IPS-15b (cell line): Measurements from ENCODE around the gene FRMD5.

Experiments used
- H3K27me3 ChIP-seq: one replicate; pipeline ENCODE4 v1.6.1; 2013; ENCODE audit warnings: low read length; ENCODE audit not compliant: control insufficient read depth, insufficient read depth
- H3K36me3 ChIP-seq: one replicate; pipeline ENCODE4 v1.6.1; 2013; ENCODE audit warnings: low read length; ENCODE audit not compliant: control insufficient read depth, insufficient read depth
- H3K4me1 ChIP-seq: one replicate; pipeline ENCODE4 v1.6.1; 2013; ENCODE audit warnings: mild to moderate bottlenecking, low read length; ENCODE audit not compliant: control insufficient read depth, insufficient read depth
- H3K4me3 ChIP-seq: one replicate; pipeline ENCODE4 v1.5.1; 2013; ENCODE audit warnings: low read depth, low read length
- H3K9ac ChIP-seq: one replicate; pipeline ENCODE4 v1.6.1; 2013; ENCODE audit warnings: low read depth, mild to moderate bottlenecking, low read length
- H3K9me3 ChIP-seq: one replicate; pipeline ENCODE4 v1.6.1; 2013; ENCODE audit warnings: mild to moderate bottlenecking, low read length; ENCODE audit not compliant: control insufficient read depth, insufficient read depth

The FRMD5 gene

DNA sequence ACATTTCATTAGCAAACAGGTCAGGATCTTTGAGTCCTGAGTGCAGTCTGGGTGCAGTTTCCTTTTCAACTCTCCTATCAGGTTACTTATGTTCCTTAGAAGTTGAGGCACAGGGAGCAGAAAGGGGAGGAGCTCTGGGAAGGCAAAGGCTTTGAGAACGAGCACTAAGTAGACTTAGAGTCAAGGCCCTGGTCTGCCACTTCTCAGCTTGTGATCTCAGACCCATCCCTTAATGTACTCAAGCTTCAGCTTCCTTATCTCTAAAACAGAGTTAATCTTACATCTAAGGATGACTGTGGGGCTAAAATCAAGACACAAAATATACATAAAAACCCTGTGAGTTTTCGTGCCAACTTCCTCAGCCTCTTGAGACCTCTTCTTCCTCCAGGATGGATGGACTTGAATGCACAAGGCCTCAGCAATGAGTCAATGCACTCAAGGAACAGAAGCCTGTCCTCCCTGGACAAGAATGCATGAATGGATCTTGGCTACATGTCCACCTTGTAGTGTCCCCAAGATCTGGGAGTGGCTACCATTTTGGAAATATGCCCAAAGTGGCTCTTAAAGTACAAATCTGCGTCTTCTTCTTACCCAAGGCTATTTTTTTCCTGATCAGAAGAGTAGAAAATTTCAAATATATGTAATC is 263.2 kb downstream of the FRMD5 start:
- Histone ChIP-seq H3K4me3 (no peak overlapping the region), H3K36me3 (no peaks in the 10 kb centered on the region), H3K9ac (no peak overlapping the region), H3K27me3 (peaks cover 5% of the 10 kb centered on the region), H3K4me1 (peaks cover 35% of the 10 kb centered on the region), H3K9me3 (no peaks in the 10 kb centered on the region)

DNA sequence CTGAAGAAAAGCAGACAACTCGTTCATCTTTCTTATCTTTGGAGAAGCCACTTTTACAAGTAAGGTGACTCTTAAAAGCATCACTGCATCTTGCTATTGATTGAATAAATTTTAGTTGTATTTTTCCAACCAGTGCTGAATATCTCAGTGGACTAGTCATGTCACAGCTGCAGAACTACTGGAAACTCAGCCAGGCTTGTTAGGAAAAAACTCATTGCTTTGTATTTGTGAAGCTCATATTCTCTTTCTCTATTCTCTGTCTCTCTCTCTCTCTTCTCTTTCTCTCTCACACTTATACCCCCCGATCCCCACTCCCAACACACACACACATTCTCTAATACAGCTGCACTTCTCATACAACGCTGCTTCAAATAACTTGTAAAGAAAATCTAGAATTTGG is 264.0 kb downstream of the FRMD5 start:
- Histone ChIP-seq H3K36me3 (no peaks in the 10 kb centered on the region), H3K9me3 (no peaks in the 10 kb centered on the region), H3K9ac (no peak overlapping the region), H3K4me1 (peaks cover 43% of the 10 kb centered on the region), H3K27me3 (peaks cover 5% of the 10 kb centered on the region), H3K4me3 (no peak overlapping the region)

DNA sequence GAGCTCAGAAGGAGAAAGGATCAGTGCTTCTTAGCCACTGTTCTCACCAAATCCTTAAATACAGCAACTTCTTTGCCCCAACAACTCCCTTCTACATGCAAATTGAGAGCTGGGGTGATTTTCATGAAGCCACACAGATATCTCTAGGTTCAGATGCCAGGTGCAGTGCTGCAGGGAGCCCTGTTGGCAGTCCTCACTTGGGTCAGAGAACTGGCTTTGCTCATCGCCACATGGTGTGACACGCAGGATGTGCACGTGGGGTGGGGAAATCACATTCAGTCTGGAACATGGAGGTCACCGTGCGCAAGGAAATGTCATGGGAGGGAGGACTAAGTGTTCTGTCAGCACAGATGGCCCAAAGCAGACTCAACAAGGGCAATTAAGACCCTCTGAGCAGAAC is 264.5 kb downstream of the FRMD5 start:
- Histone ChIP-seq H3K9me3 (no peaks in the 10 kb centered on the region), H3K36me3 (no peaks in the 10 kb centered on the region), H3K4me1 (peaks cover 49% of the 10 kb centered on the region), H3K4me3 (no peak overlapping the region), H3K9ac (no peak overlapping the region), H3K27me3 (peaks cover 5% of the 10 kb centered on the region)

DNA sequence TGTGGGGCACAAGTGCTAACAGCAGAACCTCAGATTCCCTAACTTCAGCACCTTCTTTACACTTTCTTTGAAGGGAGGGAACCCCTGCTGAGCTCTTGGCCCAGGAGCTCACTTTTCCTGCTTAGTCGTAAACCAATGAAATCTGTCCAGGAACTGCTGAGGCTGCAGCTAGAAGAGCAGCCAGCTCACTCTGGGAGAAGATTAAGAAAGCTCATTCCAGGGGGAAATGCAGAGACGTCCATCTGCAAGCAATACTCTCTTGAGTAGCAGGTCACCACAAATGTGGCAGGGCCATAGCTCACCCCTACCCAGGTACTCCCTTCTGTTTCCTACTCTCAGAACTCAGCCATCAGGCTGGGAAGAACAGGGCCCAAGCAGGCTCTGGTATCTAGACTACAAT is 265.0 kb downstream of the FRMD5 start:
- H3K4me1 ChIP-seq = peaks cover 49% of the 10 kb centered on the region
- no peak overlapping the region for H3K4me3 ChIP-seq
- H3K9ac ChIP-seq = no peak overlapping the region

DNA sequence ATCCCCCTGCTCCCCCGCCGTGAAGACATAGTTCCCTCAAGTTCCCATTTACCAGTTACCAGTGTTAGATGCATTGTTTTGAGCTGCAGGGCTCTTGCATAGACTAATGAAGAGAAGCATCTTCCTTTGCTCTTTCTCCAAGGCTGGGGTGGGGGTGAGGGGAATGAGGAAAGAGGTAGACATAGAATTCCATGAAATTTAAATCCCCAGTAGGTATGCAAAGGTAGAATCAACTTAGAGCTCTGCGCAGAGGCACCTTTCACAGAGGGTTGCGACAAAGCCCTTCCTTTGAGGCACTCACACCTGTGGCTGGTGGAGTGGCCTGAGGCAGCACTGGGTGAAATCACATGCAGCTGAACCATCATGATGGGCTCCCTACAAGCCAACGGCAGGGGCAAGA is 266.9 kb downstream of the FRMD5 start:
- Histone ChIP-seq H3K4me3 (no peak overlapping the region), H3K4me1 (peaks cover 49% of the 10 kb centered on the region), H3K36me3 (no peaks in the 10 kb centered on the region), H3K9me3 (no peaks in the 10 kb centered on the region), H3K9ac (no peak overlapping the region), H3K27me3 (peaks cover 5% of the 10 kb centered on the region)

More for the DNA sequence above, 265.0 kb downstream of the FRMD5 start:
- Histone ChIP-seq H3K9me3 (no peaks in the 10 kb centered on the region), H3K27me3 (peaks cover 5% of the 10 kb centered on the region), H3K36me3 (no peaks in the 10 kb centered on the region)

DNA sequence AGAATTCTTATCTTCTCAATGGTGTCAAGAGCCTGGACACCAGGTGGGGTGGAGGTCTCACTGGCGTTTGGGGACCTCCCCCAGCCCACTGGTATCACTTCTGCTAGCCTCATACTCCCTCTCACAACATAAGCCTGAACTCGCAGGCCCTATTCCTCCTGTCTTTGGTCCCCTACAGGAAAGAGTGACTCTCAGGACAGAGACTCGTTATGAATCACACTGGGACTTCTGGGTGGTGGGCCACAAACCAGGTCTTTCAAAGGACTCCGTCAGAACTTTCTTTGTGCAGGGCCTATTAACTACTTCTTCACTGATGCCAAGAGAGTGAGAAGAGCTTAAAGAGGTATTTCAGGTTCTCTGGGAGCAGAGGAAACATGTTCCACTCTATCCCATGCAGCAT is 267.9 kb downstream of the FRMD5 start:
- H3K9ac ChIP-seq = no peak overlapping the region
- H3K4me1 ChIP-seq = peaks cover 49% of the 10 kb centered on the region
- no peak overlapping the region for H3K4me3 ChIP-seq
- peaks cover 5% of the 10 kb centered on the region for H3K27me3 ChIP-seq
- H3K36me3 ChIP-seq = no peaks in the 10 kb centered on the region
- no peaks in the 10 kb centered on the region for H3K9me3 ChIP-seq

DNA sequence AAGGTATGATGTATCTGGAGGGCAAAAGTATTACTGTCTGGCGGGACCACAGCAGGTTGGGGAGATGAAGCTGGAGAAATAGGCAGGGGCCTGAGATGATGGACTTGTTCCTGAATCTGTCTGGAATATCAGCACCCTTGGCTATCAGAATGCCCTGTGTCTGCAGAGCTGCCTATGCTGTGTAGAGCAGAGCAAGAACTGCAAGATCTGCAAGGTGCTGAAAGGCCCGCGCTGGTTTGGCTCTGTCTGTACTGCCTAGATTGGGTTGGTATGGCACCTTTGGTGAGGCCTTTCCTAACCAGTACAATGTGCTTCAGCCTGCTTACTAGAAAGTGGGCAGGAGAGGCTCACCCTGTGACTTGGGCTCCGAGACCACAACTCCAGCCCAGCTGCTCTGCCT is 271.5 kb downstream of the FRMD5 start:
- Histone ChIP-seq H3K4me3 (no peak overlapping the region), H3K4me1 (peaks cover 41% of the 10 kb centered on the region), H3K9me3 (no peaks in the 10 kb centered on the region), H3K9ac (no peak overlapping the region), H3K27me3 (no peaks in the 10 kb centered on the region), H3K36me3 (no peaks in the 10 kb centered on the region)

DNA sequence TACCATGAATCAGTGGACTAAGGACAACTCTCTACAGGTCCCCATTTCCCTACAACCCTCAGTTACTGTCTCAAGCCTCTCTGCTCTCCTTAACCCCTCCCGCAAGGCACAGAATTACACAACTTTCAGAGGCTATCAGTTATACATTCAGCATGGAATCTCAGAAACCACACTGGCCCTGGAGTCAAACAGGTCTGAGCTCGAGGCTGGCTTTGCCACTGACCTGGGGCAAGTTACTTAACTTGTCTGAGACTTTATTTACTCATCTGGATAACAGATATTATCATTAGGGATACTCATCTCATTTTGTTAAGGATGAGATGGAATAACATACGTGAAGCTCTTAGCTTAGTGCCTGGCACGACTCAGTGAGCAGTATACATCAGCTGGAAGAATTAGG is 273.1 kb downstream of the FRMD5 start:
- Histone ChIP-seq H3K36me3 (no peaks in the 10 kb centered on the region), H3K4me3 (no peak overlapping the region), H3K27me3 (no peaks in the 10 kb centered on the region), H3K9ac (no peak overlapping the region), H3K4me1 (peaks cover 30% of the 10 kb centered on the region), H3K9me3 (no peaks in the 10 kb centered on the region)

DNA sequence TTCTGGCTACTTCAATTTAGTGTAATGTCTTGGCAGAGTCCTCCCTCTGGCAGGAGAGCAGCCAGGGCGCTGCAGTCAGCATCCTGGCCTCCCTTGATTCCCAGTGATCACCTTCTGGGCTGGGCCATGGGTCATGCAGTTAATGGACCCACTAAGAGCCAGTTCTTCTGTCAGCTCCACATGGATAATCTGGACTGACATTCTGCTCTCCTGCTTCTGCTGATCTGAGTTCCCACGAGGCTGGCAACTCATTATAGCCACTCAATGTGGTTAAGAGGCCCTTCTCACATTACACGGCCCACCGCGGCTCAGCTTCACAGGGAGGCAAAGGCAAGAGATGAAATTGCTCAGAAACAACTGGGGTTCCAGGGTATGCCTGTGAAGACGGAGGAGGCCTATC is 274.3 kb downstream of the FRMD5 start:
- no peak overlapping the region for H3K4me3 ChIP-seq

DNA sequence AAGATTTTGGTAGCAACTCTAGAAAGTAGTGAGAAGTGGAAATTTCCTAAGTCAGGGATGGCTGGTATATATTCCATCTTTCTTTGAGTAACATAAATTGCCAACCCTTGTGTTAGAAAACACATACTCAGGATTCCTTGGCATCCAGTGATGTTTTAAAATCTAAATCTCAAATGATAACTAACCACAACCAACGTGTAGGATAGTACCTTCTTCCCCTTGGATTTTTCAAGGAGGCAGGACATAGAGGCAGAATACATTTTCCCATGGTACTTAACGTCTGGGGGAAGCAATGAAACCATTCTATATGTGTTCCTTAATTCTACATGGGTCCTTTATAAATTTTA is 274.8 kb downstream of the FRMD5 start:
- peaks cover 15% of the 10 kb centered on the region for H3K4me1 ChIP-seq

More for the DNA sequence above, 274.3 kb downstream of the FRMD5 start:
- H3K27me3 ChIP-seq = no peaks in the 10 kb centered on the region
- no peaks in the 10 kb centered on the region for H3K36me3 ChIP-seq
- peaks cover 18% of the 10 kb centered on the region for H3K4me1 ChIP-seq
- no peak overlapping the region for H3K9ac ChIP-seq
- H3K9me3 ChIP-seq = no peaks in the 10 kb centered on the region

DNA sequence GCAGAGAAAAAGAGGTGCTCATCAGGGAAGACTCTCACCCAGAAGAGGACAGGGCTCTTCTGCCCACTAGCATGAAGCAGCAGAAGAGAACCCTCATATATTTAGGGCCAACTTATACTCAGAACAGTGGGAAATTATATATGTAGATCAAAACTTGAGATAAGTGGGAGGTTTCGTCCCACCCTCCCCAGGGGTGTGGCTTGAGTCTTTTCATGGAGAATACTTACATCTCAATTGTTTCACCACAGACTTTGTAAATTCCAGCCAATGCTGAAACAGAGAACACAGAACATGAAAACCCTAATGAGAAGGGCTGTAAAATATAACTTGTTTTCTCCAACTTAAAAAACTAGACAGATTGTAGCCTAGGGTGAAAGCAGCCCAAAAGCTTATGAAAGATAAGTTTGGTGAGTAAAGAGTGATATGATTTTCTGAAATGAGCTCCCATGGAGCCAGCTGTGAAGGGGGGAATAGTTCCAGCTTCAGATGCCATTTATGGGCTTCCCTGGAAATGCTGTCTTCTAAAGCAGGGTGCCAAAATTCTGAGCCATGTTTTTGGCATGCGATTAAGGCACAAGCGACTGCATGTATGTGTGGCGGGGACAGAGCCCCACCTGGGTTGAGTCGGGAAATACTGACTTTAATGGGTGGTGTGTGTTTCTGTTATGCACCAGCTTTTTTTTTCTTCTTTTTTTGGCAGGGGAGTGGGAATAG is 275.4 kb downstream of the FRMD5 start:
- no peaks in the 10 kb centered on the region for H3K36me3 ChIP-seq
- H3K4me1 ChIP-seq = peaks cover 15% of the 10 kb centered on the region
- no peaks in the 10 kb centered on the region for H3K27me3 ChIP-seq
- no peak overlapping the region for H3K9ac ChIP-seq
- no peak overlapping the region for H3K4me3 ChIP-seq
- H3K9me3 ChIP-seq = no peaks in the 10 kb centered on the region

More for the DNA sequence above, 274.8 kb downstream of the FRMD5 start:
- Histone ChIP-seq H3K27me3 (no peaks in the 10 kb centered on the region), H3K36me3 (no peaks in the 10 kb centered on the region), H3K4me3 (no peak overlapping the region), H3K9ac (no peak overlapping the region), H3K9me3 (no peaks in the 10 kb centered on the region)

DNA sequence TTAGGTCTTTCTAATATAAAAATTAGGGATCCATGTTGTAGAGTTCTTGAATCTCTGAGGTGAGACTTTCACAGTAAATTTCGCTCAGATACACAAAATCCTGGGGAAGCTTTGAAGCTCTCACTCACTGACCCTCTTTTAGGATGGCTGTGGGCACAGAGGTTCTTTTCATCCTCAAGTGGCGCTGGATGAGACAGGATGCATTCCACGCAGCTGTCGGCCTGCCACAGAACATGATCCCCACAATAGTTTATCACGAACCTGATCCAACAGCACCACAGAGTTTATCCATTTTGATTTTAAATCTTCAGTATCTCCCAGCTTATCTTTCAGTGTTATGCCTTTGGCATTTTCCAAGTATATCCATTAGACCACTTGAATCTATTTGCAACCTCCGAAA is 276.4 kb downstream of the FRMD5 start:
- H3K9me3 ChIP-seq = no peaks in the 10 kb centered on the region
- peaks cover 15% of the 10 kb centered on the region for H3K4me1 ChIP-seq
- H3K9ac ChIP-seq = no peak overlapping the region
- no peaks in the 10 kb centered on the region for H3K36me3 ChIP-seq
- no peaks in the 10 kb centered on the region for H3K27me3 ChIP-seq
- H3K4me3 ChIP-seq = no peak overlapping the region
